GM18526 (cell line): ENCODE data around the gene DCAF12.

Source experiments
- POLR2A ChIP-seq: IDR thresholded peaks from 3 replicates; pipeline ENCODE4 v1.6.1; 2011; ENCODE audit not compliant: insufficient read length; ENCODE audit errors: extremely low read depth

The DCAF12 gene

DNA sequence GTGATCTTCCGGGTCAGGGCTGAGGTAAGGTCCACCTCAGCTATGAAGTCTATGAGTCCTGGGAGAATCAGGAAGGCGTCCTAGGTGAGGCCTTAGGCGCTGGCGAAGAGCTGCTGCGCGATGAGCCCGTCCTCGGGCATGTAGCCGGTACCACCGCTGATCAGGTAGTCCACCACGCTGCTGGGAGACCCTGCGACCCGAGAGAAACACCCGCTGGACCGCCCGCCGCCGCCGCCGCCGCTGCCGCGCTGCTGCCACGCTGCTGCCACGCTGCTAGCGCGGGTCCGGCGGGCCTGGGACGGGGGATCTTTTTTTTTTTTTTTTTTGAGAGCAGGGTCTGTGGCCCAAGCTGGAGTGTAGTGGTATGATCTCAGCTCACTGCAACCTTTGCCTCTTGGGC lies 8.0 kb upstream of the DCAF12 start:
- no peak for TF ChIP-seq POLR2A

DNA sequence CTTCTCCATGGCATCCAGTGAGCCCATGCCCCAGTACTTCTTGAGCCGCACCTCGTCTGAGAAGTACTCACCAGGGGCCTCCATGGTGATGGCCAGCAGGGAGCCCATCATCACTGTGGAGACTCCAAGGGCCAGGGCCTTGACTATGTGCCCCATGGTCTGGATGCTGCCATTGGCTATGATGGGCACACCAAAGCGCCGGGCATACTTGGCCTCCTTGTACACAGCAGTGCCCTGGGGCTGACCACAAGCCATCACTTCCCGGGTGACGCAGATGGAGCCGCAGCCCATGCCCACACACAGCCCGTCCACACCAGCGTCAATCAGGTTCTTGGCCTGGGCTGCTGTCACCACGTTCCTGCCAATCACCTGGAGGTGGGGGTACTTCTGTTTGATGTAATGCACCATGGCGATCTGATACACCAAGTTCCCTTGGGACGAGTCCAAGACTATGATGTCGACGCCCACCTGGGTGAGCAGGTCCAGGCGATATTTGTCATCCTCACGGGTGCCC lies 7.0 kb upstream of the DCAF12 start:
- TF ChIP-seq POLR2A = no peak

DNA sequence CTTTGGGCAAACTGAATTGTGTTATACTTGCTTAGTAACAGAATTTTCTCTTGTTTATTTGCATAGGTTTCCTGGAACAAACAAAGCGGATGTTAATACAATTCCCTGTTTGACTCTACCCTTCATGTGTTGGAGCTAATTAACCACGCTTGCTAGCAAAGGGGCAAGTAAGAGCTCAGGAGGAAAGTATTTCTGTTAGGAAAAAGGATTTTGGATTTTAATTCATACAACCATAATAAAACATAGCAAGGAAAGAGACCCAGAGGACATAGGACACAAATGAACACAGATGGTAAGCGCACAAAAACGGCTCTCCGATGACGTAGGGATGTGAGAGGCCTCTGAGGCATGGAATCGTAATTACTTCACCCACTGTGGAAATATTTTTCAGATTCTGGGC lies 5.1 kb upstream of the DCAF12 start:
- TF ChIP-seq POLR2A = no peak

DNA sequence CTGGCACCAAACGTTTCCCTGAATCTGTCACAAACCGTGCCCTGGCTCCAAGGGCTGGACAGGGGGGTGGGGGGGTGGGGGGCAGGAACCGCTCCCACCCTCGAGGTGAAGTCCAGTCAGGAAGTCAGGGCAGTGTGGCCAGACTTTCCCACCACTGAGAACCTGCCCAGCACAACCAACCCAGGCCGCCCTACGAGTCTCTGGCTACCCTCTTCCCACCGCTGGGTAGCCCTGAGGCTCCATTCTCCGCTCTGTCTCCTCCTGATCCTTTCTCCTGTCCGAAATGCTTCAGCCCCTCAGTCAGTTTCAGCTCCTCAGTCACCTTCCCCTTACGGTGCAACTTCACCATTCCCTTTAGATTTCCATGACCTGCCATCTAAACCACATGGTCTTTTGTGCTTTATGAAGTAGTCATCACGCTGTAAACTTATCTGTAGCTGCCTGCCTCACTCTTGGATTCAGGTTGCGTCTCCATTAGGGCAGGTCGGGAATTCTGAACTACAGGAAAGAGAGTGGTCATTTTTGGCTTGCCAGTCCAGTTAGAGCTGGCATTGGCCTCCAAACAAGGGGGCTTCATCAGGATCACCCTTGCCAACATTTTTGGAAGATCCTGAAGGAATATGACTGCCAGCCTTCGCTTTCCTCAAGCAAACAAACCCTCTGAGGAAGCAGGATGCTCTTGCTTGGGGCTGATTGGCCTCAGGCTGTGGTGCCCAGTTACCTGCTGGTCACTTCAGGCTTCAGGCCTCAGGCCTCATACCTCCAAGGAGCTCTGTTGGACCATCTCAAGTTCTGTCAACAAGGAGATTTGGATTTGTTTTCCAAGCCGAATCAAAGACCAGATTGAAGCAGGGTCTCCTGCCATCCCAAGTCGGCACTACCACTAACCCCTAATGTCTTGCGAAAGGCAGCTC lies 794 bp upstream of the DCAF12 start:
- TF ChIP-seq POLR2A = no peak

DNA sequence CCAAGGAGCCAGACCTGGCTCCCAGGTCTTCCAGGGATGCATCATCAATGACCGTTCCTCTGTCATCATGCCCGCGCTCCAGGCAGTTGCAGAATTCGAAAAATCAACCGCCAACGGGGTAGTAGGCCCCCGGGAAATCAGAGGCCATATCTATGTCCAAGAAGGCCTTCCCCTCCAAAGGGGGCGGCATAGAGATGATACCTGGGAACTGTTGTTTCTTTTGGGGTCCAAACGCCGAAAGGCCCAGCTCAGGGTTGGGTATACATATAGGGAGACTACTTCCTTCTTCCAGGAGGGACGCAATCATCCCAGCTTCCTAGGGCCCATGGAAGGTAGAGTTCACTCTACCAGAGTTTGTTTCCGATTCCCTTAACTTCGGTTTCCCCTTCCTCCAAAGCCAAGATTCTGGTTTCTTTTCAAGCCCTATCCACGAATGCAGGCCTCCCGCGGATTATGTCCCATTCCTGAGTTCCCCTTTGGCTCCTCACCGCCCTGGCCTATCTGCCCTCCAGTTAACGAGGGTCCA lies 754 bp downstream of the DCAF12 start:
- TF ChIP-seq POLR2A = no peak

DNA sequence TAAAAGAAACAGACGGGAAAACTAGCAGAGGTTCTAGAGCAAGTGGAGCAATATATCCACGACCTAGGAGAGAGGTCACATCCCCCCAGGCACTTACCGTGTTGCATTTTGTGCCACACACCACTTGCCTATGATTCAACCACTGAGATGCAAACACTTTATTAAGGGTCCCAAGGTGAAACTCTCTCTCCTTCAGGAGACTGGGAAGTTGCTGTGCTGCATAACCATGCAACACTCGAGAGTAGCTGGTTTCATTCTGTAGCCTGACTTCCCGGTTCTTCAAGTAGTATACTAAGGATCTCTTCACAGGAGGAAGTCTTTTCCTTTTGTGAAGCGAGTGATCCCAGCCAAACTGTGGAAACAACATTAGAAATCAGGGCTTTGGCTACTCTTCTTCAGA lies 1.6 kb downstream of the DCAF12 start:
- TF ChIP-seq POLR2A = no peak

DNA sequence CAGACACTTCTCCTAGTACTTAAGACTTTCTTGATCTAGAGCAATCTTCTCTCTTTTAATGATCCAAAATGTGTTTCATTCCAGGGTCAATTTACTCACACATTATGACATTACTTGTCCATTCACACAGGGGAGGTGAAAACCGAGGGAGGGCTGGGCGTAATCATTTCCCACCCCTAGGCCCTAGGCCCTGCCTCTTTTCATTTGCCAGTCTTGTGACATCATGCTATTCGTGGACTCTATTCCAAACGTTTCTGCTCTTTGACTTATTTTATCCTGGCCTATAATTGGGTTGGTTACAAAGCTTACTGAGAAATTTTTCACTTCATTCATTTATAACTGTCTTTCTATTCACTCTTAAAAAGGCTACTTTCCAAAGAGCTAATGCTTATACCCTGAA lies 2.4 kb downstream of the DCAF12 start:
- TF ChIP-seq POLR2A = no peak

DNA sequence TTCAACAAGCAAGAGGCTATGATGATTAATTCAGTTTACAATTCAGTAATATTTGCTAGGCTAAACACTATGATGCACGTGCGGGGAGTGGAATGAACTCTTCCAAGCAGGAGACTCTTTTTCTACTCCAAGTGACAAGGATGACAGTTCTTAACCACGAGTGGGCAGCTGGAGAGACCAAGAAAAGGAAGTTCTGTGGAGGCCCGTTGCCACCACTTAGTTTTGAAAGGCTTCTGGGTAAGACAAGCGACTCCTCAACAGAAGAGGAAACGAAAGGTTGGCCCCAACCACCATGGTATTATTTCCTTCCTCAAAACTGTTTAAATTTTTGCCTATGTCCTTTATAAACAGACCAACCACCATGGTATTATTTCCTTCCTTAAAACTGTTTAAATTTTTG lies 2.8 kb downstream of the DCAF12 start:
- no peak for TF ChIP-seq POLR2A

DNA sequence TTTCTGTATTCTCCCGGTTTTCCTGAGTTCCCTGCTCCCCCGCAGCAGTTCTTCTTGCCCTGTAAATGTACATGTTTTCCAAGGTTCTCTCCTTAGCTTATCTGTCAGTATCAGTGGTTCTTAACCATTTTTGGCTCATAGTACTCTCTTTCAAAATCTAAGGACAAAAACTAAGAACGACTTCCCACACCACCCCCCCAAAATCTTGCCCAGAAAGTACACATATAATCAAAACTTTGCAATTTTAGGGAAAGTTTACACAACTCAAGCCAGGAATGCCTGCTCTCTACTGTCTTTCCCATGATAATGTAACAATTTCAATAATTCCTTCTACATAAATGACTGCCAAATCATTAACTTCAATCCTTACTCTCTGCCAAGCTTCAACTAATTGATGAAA lies 4.5 kb downstream of the DCAF12 start:
- TF ChIP-seq POLR2A = no peak

DNA sequence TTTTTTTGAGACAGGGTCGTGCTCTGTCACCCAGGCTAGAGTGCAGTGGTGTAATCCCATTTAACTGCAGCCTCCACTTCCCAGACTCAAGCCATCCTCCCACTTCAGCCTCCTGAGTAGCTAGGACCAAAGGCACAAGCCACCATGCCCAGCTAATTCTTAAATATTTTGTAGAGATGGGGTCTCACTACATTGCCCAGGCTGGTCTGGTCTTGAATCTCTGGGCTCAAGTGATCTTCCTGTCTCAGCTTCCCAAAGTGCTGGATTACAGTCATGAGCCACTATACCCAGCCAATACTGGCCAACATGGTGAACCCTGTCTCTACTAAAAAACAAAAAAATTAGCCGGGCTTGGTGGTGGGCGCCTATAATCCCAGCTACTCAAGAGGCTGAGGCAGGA lies 6.8 kb downstream of the DCAF12 start:
- TF ChIP-seq POLR2A = no peak

DNA sequence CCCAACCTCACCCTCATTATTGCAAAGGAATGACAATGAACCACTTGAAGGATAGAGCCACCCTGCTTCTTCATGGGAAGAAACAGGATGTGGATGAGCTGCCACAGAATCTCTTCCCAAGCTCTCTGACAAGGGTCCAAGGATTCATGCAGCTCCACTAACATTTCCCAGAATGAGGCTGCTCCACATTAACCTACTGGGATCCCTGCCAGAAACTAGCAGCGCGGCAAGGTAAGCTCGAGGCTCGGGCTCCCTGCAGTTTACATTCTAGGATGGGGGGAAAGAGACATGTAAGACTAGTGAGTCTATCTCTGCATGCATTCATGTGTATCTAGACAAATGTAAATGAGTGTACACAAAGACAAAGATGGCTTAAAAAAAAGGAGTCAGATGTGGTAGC lies 12.1 kb downstream of the DCAF12 start:
- TF ChIP-seq POLR2A = no peak

DNA sequence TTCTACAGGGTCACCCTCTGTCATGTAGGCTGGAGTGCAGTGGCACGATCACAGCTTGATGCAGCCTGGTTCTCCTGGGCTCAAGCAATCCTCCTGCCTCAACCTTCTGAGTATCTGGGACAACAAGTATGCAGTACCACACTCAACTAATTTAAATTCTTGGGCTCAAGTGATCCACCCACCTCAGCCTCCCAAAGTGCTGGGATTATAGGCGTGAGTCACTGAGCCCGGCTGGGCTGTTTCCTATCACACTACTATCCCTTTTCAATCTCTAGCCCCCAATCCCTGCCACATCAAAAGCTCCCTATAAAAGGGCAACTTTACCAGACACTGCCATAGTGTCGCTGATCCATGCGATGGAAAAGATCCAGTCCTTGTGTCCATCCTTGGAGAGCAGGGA lies 20.4 kb downstream of the DCAF12 start:
- no peak for TF ChIP-seq POLR2A

DNA sequence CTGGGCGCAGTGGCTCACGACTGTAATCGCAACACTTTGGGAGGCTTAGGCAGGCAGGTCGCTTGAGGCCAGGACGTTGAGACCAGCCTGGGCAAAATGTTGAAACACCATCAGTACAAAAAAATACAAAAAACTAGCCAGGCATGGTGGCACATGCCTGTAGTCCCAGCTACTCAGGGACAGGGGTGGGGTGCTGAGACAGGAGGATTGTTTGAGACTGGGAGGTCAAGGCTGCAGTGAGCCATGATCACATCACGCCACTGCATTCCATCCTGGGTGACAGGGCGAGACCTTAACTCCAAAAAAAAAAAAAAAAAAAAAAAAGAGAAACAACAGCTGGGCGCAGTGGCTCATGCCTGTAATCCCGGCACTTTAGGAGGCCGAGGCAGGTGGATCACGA lies 23.7 kb downstream of the DCAF12 start:
- TF ChIP-seq POLR2A = no peak

DNA sequence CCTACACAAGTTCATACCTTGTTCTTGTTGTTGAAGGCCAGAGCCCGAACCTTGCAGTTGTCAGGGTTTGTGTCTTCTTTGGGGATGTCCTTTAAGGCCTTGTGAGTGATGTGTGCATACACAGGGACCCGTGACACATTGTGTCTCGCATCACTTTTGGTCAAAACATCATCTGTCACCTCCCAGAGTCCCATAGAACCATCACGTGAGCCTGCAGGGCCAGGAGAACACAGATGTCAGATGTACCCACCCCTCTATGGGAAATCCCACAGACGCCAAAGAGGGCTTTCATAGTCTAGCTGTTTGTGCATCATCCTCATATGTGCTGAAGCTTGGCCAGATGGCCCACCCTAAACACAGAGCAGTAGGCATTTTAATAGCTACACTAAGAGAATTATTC lies 28.2 kb downstream of the DCAF12 start:
- no peak for TF ChIP-seq POLR2A

DNA sequence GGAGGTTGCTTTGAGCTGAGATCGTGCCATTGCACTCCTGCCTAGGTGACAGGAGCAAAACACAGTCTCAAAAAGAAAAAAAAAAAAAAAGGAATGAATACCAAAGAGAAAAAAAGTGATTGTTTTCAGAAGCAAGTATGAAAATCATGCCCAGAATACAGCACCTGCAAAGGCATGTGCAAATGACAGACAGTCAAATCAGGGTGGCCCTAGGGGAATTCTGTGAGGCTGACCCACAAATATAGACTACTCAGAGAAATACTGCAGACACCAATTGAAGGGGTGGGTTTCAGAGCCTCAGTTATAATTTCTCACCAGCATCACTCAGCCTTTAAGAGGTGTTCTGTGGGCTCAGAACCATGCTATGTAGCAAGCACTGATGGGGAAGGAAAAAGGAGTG lies 28.6 kb downstream of the DCAF12 start:
- no peak for TF ChIP-seq POLR2A

DNA sequence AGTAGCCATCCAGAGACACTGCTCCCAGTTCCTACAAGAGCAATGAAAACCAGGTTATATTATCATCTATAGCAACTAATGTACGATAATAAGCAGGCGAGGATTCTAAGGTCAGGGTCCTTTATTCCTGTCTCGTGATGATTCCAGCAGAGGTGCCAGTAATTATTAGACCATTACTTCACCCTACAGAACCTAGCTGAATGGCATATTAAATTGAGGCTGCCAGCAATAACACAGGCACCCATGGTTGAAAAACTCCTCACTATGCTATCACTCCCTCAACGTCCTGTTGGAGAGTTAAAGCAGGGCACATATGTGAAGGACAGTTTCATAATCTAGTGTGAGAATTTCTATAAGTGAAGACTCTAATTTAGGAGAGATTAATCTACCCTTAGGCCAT lies 29.7 kb downstream of the DCAF12 start:
- TF ChIP-seq POLR2A = no peak

DNA sequence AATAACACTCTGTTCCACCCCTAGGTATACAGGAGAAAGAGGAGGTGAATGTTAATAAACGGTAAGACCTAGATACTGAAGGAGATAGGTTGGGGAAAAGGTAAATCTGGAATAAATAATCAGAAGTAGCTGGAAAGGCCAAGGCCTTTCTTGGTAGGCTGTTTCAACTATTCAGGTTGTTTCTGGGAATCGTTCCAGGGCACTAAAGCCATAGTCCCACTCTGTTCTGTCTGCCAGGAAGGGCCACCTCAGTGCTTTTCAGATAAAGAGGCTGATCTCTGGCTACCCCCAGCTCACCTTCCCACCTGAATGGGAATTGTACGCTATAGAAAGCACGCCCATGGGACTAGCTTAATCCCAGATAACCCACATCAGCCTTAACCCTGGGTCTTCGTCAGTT lies 32.9 kb downstream of the DCAF12 start:
- no peak for TF ChIP-seq POLR2A

DNA sequence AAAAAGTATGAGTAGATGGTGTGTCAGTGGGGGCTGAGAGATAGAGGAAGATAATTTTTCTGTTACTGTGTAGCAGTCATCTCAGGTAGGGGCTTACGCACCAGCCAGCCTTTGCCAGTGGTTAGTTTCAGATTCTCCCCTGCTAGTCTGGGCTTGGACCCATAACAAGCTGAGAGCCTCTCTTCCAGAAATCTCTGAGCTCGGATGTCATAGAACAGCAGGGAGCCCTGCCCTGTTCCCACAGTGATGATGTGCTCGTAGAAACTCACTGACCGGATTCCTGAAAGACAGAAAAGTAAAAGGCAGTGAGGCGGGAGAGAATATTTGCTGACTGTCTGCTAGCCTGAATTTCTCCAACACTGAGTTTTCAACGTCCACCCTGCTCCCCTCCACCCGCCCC lies 37.2 kb downstream of the DCAF12 start:
- no peak for TF ChIP-seq POLR2A

DNA sequence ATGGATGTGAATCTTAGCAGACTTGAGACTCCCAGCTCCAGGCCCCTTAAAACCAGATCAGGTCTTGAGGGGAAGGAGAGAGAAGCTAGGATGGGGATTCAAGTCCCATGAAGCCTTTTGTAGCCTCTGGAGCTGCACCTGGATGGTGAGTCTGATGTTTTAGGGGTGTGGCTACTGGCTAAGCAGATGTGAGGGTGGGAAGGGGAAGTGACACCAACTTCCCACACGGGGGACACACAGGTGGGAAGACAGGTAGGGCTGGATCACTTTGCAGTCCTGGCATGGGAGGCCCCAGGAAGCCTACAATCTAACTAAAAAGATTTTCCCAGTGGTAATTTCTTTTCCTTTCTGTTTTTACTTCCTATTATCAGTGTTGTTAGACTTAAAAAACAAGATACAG lies 39.1 kb downstream of the DCAF12 start:
- TF ChIP-seq POLR2A = no peak
